IMR-90 (cell line): ENCODE data around the gene TBC1D1. TPM values are rescaled to one million over a fixed set of nuclear protein-coding genes. Genes with fewer than 3 reads are reported as not detected.

Source experiments
- ATAC-seq: fragments of 200-7000 bp; cut with Tn5 transposase; 2 replicates; pipeline ENCODE4 v1.9.1; 2020; ENCODE audit warnings: low read depth, mild to moderate bottlenecking, moderate library complexity
- BruUV-seq: library from RNA; stranded (reverse); fragments of 400-500 nt; replicated peaks from 2 replicates; lab custom pipeline; 2021; lab: Mats Ljungman, UMichigan
- CTCF ChIA-PET: fragments of 300-600 bp; formaldehyde crosslinking; extraction: SDS; loops from one replicate; lab custom pipeline; 2021; ENCODE audit warnings: antibody characterized with exemption; lab: Yijun Ruan, JAX
- POLR2A ChIA-PET: fragments of 300-600 bp; sonication (Branson Sonifier 250); formaldehyde crosslinking; loops from one replicate; lab custom pipeline; 2022; ENCODE audit warnings: antibody characterized with exemption; ENCODE audit not compliant: unreplicated experiment; lab: Charles Lee
- DNase-seq: peaks from one replicate; pipeline ENCODE4 v3.0.0; 2013
- H2AFZ ChIP-seq: replicated peaks from 2 replicates; pipeline ENCODE3; 2013; ENCODE audit warnings: low read length, mild to moderate bottlenecking; ENCODE audit not compliant: poor library complexity
- H2AK5ac ChIP-seq: 2 replicates; pipeline ENCODE4 v1.6.1; 2013; ENCODE audit warnings: low read depth, low read length, inconsistent platforms
- H2AK9ac ChIP-seq: replicated peaks from 2 replicates; pipeline ENCODE3; 2013; ENCODE audit warnings: mild to moderate bottlenecking, low read depth, low read length, moderate library complexity; ENCODE audit not compliant: poor library complexity
- H2BK120ac ChIP-seq: 2 replicates; pipeline ENCODE4 v1.6.1; 2013; ENCODE audit warnings: low read depth, low read length, inconsistent platforms
- H2BK15ac ChIP-seq: 3 replicates; pipeline ENCODE4 v1.6.1; 2013; ENCODE audit warnings: low read depth, low read length, inconsistent platforms
- H2BK20ac ChIP-seq: 2 replicates; pipeline ENCODE4 v1.6.1; 2013; ENCODE audit warnings: low read depth, mild to moderate bottlenecking, inconsistent platforms, low read length, moderate library complexity
- H2BK5ac ChIP-seq: 2 replicates; pipeline ENCODE4 v1.6.1; 2013; ENCODE audit warnings: mild to moderate bottlenecking, low read depth, low read length, inconsistent platforms; ENCODE audit not compliant: poor library complexity, severe bottlenecking
- H3K14ac ChIP-seq: replicated peaks from 2 replicates; pipeline ENCODE4 v1.6.1; 2013; ENCODE audit warnings: low read depth, low read length, inconsistent platforms
- H3K18ac ChIP-seq: 2 replicates; pipeline ENCODE4 v1.6.1; 2013; ENCODE audit warnings: low read depth, low read length, control low read depth
- H3K23ac ChIP-seq: 2 replicates; pipeline ENCODE4 v1.6.1; 2013; ENCODE audit warnings: low read depth, low read length, inconsistent platforms
- H3K27ac ChIP-seq: 2 replicates; pipeline ENCODE4 v1.5.1; 2013; ENCODE audit warnings: mild to moderate bottlenecking, control low read depth, low read length; ENCODE audit not compliant: insufficient read depth
- H3K27me3 ChIP-seq: 2 replicates; pipeline ENCODE4 v1.6.1; 2013; ENCODE audit warnings: low read length; ENCODE audit not compliant: control insufficient read depth, insufficient read depth
- H3K36me3 ChIP-seq: 2 replicates; pipeline ENCODE4 v1.6.1; 2013; ENCODE audit warnings: low read length, mixed read lengths; ENCODE audit not compliant: control insufficient read depth, insufficient read depth
- H3K4ac ChIP-seq: 2 replicates; pipeline ENCODE4 v1.6.1; 2013; ENCODE audit warnings: low read depth, low read length, inconsistent platforms
- H3K4me1 ChIP-seq: 2 replicates; pipeline ENCODE4 v1.6.1; 2013; ENCODE audit warnings: low read length, mixed read lengths; ENCODE audit not compliant: control insufficient read depth, insufficient read depth
- H3K4me2 ChIP-seq: 2 replicates; pipeline ENCODE4 v1.6.1; 2013; ENCODE audit warnings: low read depth, mild to moderate bottlenecking, control low read depth, low read length, moderate library complexity
- H3K4me3 ChIP-seq: 2 replicates; pipeline ENCODE4 v1.5.1; 2013; ENCODE audit warnings: low read depth, mild to moderate bottlenecking, control low read depth, low read length, moderate library complexity; ENCODE audit not compliant: insufficient read depth
- H3K56ac ChIP-seq: 2 replicates; pipeline ENCODE4 v1.6.1; 2013; ENCODE audit warnings: low read length, inconsistent platforms; ENCODE audit not compliant: insufficient read depth; ENCODE audit errors: extremely low read depth
- H3K79me1 ChIP-seq, 2 experiments: 2 replicates each; pipeline ENCODE4 v1.6.1; 2013; ENCODE audit warnings: low read length in 2 of 2, inconsistent platforms in 1 of 2, low read depth in 1 of 2
- H3K9ac ChIP-seq: 2 replicates; pipeline ENCODE4 v1.6.1; 2013; ENCODE audit warnings: low read depth, low read length, control low read depth
- H3K9me1 ChIP-seq: 2 replicates; pipeline ENCODE4 v1.6.1; 2013; ENCODE audit warnings: low read length, inconsistent platforms; ENCODE audit not compliant: insufficient read depth
- H3K9me3 ChIP-seq: 2 replicates; pipeline ENCODE4 v1.6.1; 2013; ENCODE audit warnings: low read length; ENCODE audit not compliant: control insufficient read depth, insufficient read depth
- H4K20me1 ChIP-seq: 2 replicates; pipeline ENCODE4 v1.6.1; 2013; ENCODE audit warnings: low read length, inconsistent platforms; ENCODE audit not compliant: insufficient read depth
- H4K5ac ChIP-seq: 2 replicates; pipeline ENCODE4 v1.6.1; 2013; ENCODE audit warnings: mild to moderate bottlenecking, low read depth, low read length, control low read depth
- H4K8ac ChIP-seq, 2 experiments: 2 replicates each; pipeline ENCODE4 v1.6.1; 2013; ENCODE audit warnings: low read depth in 2 of 2, low read length in 2 of 2, control low read depth in 1 of 2, inconsistent platforms in 1 of 2
- H4K91ac ChIP-seq: 2 replicates; pipeline ENCODE4 v1.6.1; 2013; ENCODE audit warnings: low read depth, low read length, inconsistent platforms; ENCODE audit not compliant: insufficient read depth
- BHLHE40 ChIP-seq: fragments of 150-350 bp; IDR thresholded peaks from 2 replicates; pipeline ENCODE4 v1.6.1; 2016; ENCODE audit warnings: mild to moderate bottlenecking, low read depth, low read length
- CEBPB ChIP-seq: IDR thresholded peaks from 2 replicates; pipeline ENCODE4 v1.6.1; 2012; ENCODE audit warnings: low read depth, low read length, improper control_type of control experiment
- CHD1 ChIP-seq: IDR thresholded peaks from 2 replicates; pipeline ENCODE4 v1.6.1; 2012; ENCODE audit warnings: low read depth, low read length, improper control_type of control experiment
- ELK1 ChIP-seq: fragments of 150-350 bp; IDR thresholded peaks from 2 replicates; pipeline ENCODE4 v1.6.1; 2016; ENCODE audit warnings: low read depth, mild to moderate bottlenecking, low read length, moderate library complexity, borderline replicate concordance
- FOS ChIP-seq: fragments of 150-350 bp; IDR thresholded peaks from 2 replicates; pipeline ENCODE4 v1.6.1; 2016; ENCODE audit warnings: low read depth, low read length
- MAFK ChIP-seq: IDR thresholded peaks from 2 replicates; pipeline ENCODE4 v1.6.1; 2012; ENCODE audit warnings: low read depth, low read length, improper control_type of control experiment
- MAZ ChIP-seq: IDR thresholded peaks from 2 replicates; pipeline ENCODE4 v1.6.1; 2012; ENCODE audit warnings: low read depth, mild to moderate bottlenecking, low read length, improper control_type of control experiment, moderate library complexity, borderline replicate concordance
- MXI1 ChIP-seq: IDR thresholded peaks from 2 replicates; pipeline ENCODE4 v1.6.1; 2012; ENCODE audit warnings: low read depth, mild to moderate bottlenecking, low read length, moderate library complexity, borderline replicate concordance
- NFE2L2 ChIP-seq: fragments of 150-350 bp; IDR thresholded peaks from 2 replicates; pipeline ENCODE4 v1.6.1; 2016; ENCODE audit warnings: low read depth, mild to moderate bottlenecking, low read length
- POLR2A ChIP-seq: IDR thresholded peaks from 2 replicates; pipeline ENCODE4 v1.6.1; 2012; ENCODE audit warnings: mild to moderate bottlenecking, low read depth, low read length
- RAD21 ChIP-seq: IDR thresholded peaks from 2 replicates; pipeline ENCODE4 v1.6.1; 2012; ENCODE audit warnings: low read length, improper control_type of control experiment
- RCOR1 ChIP-seq: IDR thresholded peaks from 2 replicates; pipeline ENCODE4 v1.6.1; 2012; ENCODE audit warnings: mild to moderate bottlenecking, low read length, improper control_type of control experiment; ENCODE audit not compliant: insufficient replicate concordance
- RFX5 ChIP-seq: IDR thresholded peaks from 2 replicates; pipeline ENCODE4 v1.8.0; 2012; ENCODE audit warnings: low read depth, mild to moderate bottlenecking, low read length, moderate library complexity
- SMC3 ChIP-seq: fragments of 150-350 bp; IDR thresholded peaks from 2 replicates; pipeline ENCODE4 v1.6.1; 2016; ENCODE audit warnings: low read depth, mild to moderate bottlenecking, antibody characterized with exemption, low read length, moderate library complexity
- WGBS, 2 experiments: methylation state at CpG; one replicate each; pipeline versions ENCODE4 v1.1.5 to v1.1.7; 2013; ENCODE audit warnings: missing lambda C conversion rate in 2 of 2; ENCODE audit not compliant: insufficient read length in 1 of 2; ENCODE audit errors: extremely low coverage in 2 of 2; 5-methylcytosine and 5-hydroxymethylcytosine counted together
- dilution Hi-C: fragments of 300-500 bp; cut with HindIII; formaldehyde crosslinking; loops from one replicate; pipeline ENCODE4 v1.14.3; 2018; ENCODE audit warnings: low sequenced_read_pairs; ENCODE audit not compliant: unreplicated experiment
- in situ Hi-C: fragments of 300-500 bp; cut with MboI; formaldehyde crosslinking; loops from 3 replicates; pipeline ENCODE4 v1.14.3; 2019; ENCODE audit warnings: low sequenced_read_pairs, inconsistent platforms, mixed read lengths
- intact Hi-C: fragments of 100-400 bp; cut with micrococcal nuclease; formaldehyde crosslinking; loops from 2 replicates; pipeline ENCODE4 v1.10.0; 2022
- polyA plus RNA-seq, 3 experiments: library from polyadenylated mRNA; depleted of rRNA; stranded (reverse); fragments of >200 nt; gene quantifications; 2 replicates each; pipeline ENCODE4 v1.2.3, GENCODE V29; 2012; ENCODE audit warnings: low replicate concordance in 1 of 3
- total RNA-seq: library from RNA; depleted of rRNA; stranded (reverse); fragments of >200 nt; gene quantifications from 2 replicates; pipeline ENCODE4 v1.2.3, GENCODE V29; 2012
- TF ChIP-seq, protein P1 (sequence below): fragments of 150-350 bp; IDR thresholded peaks from 2 replicates; pipeline ENCODE4 v1.6.1; 2017; ENCODE audit warnings: mild to moderate bottlenecking, antibody characterized with exemption, low read length, low read depth
- TF ChIP-seq, protein P2 (sequence below): conservative IDR thresholded peaks from 2 replicates; pipeline ENCODE4 v1.5.1; 2012; ENCODE audit warnings: mild to moderate bottlenecking, low read depth, low read length, improper control_type of control experiment

Gene TBC1D1
- total and polyA plus RNA-seq, 2 of the 4 experiments (the other 2 are of a cell fraction) = 42.4 to 104 TPM

DNA sequence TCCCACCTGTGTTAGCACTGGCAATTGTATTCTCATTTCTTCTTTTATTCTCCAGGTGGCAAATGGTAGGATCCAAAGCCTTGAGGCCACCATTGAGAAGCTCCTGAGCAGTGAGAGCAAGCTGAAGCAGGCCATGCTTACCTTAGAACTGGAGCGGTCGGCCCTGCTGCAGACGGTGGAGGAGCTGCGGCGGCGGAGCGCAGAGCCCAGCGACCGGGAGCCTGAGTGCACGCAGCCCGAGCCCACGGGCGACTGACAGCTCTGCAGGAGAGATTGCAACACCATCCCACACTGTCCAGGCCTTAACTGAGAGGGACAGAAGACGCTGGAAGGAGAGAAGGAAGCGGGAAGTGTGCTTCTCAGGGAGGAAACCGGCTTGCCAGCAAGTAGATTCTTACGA lies 246.2 kb downstream of the TBC1D1 start:
- dilution Hi-C loops (no loop called here), in situ Hi-C loops (no loop called here), intact Hi-C loops (no loop called here)
- Histone ChIP-seq H4K91ac (no peak overlapping the region), H4K20me1 (no peaks in the 10 kb centered on the region), H3K4me3 (no peak overlapping the region), H3K4me1 (peaks cover 4% of the 10 kb centered on the region), H2BK20ac (no peak overlapping the region), H3K23ac (no peak overlapping the region), H3K14ac (no peak overlapping the region), H2BK5ac (no peak overlapping the region), H3K79me1 (0 out of 4 replicates have a peak, but pooled peaks cover 0 to 3% of the 10 kb centered on the region in 2 experiments), H2AK5ac (no peak overlapping the region), H2AK9ac (no peak overlapping the region), H3K4ac (no peak overlapping the region), H2BK15ac (no peak overlapping the region), H3K36me3 (peaks cover 7% of the 10 kb centered on the region; the same call in 1 of the 2 replicates), H3K27ac (no peak overlapping the region), H2AFZ (no peak overlapping the region), H3K4me2 (no peak overlapping the region), H3K9me1 (peaks cover 8% of the 10 kb centered on the region), H4K8ac (no peak overlapping the region), H3K56ac (no peak overlapping the region), H4K5ac (no peak overlapping the region), H2BK120ac (no peak overlapping the region), H3K9me3 (no peaks in the 10 kb centered on the region), H3K9ac (no peak overlapping the region), H3K18ac (no peak overlapping the region), H3K27me3 (no peaks in the 10 kb centered on the region)
- DNase-seq (no peak), ATAC-seq (no peak)
- WGBS, 2 experiments = 80% methylated on average over 1 of the region's 17 CpGs; no CpG with 5 or more reads in 1 of the 2 experiments
- TF ChIP-seq CHD1 (no peak), RFX5 (no peak), MAZ (no peak), MAFK (no peak), POLR2A (no peak), FOS (no peak), ELK1 (no peak), RCOR1 (no peak), CEBPB (no peak), RAD21 (no peak), BHLHE40 (no peak), NFE2L2 (no peak), MXI1 (no peak), SMC3 (no peak)
- TF ChIP-seq, protein P1, sequence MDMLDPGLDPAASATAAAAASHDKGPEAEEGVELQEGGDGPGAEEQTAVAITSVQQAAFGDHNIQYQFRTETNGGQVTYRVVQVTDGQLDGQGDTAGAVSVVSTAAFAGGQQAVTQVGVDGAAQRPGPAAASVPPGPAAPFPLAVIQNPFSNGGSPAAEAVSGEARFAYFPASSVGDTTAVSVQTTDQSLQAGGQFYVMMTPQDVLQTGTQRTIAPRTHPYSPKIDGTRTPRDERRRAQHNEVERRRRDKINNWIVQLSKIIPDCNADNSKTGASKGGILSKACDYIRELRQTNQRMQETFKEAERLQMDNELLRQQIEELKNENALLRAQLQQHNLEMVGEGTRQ = no peak
- TF ChIP-seq, protein P2, sequence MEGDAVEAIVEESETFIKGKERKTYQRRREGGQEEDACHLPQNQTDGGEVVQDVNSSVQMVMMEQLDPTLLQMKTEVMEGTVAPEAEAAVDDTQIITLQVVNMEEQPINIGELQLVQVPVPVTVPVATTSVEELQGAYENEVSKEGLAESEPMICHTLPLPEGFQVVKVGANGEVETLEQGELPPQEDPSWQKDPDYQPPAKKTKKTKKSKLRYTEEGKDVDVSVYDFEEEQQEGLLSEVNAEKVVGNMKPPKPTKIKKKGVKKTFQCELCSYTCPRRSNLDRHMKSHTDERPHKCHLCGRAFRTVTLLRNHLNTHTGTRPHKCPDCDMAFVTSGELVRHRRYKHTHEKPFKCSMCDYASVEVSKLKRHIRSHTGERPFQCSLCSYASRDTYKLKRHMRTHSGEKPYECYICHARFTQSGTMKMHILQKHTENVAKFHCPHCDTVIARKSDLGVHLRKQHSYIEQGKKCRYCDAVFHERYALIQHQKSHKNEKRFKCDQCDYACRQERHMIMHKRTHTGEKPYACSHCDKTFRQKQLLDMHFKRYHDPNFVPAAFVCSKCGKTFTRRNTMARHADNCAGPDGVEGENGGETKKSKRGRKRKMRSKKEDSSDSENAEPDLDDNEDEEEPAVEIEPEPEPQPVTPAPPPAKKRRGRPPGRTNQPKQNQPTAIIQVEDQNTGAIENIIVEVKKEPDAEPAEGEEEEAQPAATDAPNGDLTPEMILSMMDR = no peak
- ChIA-PET POLR2A (no interaction called here), CTCF (no interaction called here)
- no TSS peak for BruUV-seq
